HEK293T (cell line): ENCODE measurements around the gene EML6.

ENCODE experiments used
- CTCF ChIA-PET: fragments of 350-600 bp; formaldehyde crosslinking; extraction: SDS; loops from one replicate; lab custom pipeline; 2021; ENCODE audit warnings: antibody characterized with exemption, inconsistent platforms; lab: Yijun Ruan, JAX
- POLR2A ChIA-PET: fragments of 350-600 bp; formaldehyde crosslinking; extraction: SDS; loops from one replicate; lab custom pipeline; 2020; ENCODE audit warnings: antibody characterized with exemption, inconsistent platforms; lab: Yijun Ruan, JAX
- DNase-seq: peaks from one replicate; pipeline ENCODE4 v3.0.0; 2012; ENCODE audit warnings: mixed read lengths; ENCODE audit errors: extremely low spot score
- ARNT ChIP-seq: fragments of 450-650 bp; IDR thresholded peaks from 2 replicates; pipeline ENCODE4 v1.6.1; 2017; ENCODE audit warnings: mild to moderate bottlenecking
- BHLHE40 ChIP-seq: fragments of 450-650 bp; IDR thresholded peaks from 2 replicates; pipeline ENCODE4 v1.6.1; 2016; ENCODE audit warnings: mild to moderate bottlenecking, moderate library complexity, borderline replicate concordance
- CTBP1 ChIP-seq: fragments of 450-650 bp; IDR thresholded peaks from 2 replicates; pipeline ENCODE4 v1.6.1; 2016; ENCODE audit warnings: borderline replicate concordance
- ELF4 ChIP-seq: fragments of 450-650 bp; IDR thresholded peaks from 2 replicates; pipeline ENCODE4 v1.6.1; 2017; ENCODE audit warnings: antibody characterized with exemption
- FOXA1 ChIP-seq: fragments of 450-650 bp; IDR thresholded peaks from 2 replicates; pipeline ENCODE4 v1.6.1; 2016; ENCODE audit warnings: mild to moderate bottlenecking
- FOXK2 ChIP-seq: fragments of 450-650 bp; IDR thresholded peaks from 2 replicates; pipeline ENCODE4 v1.6.1; 2016; ENCODE audit warnings: mild to moderate bottlenecking
- FOXM1 ChIP-seq: fragments of 450-650 bp; IDR thresholded peaks from 2 replicates; pipeline ENCODE4 v1.6.1; 2017; ENCODE audit warnings: mild to moderate bottlenecking, borderline replicate concordance
- HDGF ChIP-seq: fragments of 450-650 bp; IDR thresholded peaks from 2 replicates; pipeline ENCODE4 v1.6.1; 2017; ENCODE audit warnings: antibody characterized with exemption, borderline replicate concordance
- L3MBTL2 ChIP-seq: fragments of 450-650 bp; conservative IDR thresholded peaks from 2 replicates; pipeline ENCODE4 v1.6.1; 2016; ENCODE audit warnings: mild to moderate bottlenecking
- LEF1 ChIP-seq: fragments of 450-650 bp; IDR thresholded peaks from 2 replicates; pipeline ENCODE4 v1.6.1; 2017; ENCODE audit warnings: mild to moderate bottlenecking, borderline replicate concordance
- NFRKB ChIP-seq: fragments of 450-650 bp; IDR thresholded peaks from 2 replicates; pipeline ENCODE4 v1.6.1; 2016; ENCODE audit warnings: mild to moderate bottlenecking, moderate library complexity
- SP1 ChIP-seq: fragments of 450-650 bp; IDR thresholded peaks from 2 replicates; pipeline ENCODE4 v1.6.1; 2017
- SUZ12 ChIP-seq: fragments of 450-650 bp; IDR thresholded peaks from 2 replicates; pipeline ENCODE4 v1.6.1; 2016; ENCODE audit warnings: mild to moderate bottlenecking
- TARDBP ChIP-seq: fragments of 450-650 bp; IDR thresholded peaks from 2 replicates; pipeline ENCODE4 v1.6.1; 2016
- ZNF384 ChIP-seq: fragments of 450-650 bp; IDR thresholded peaks from 2 replicates; pipeline ENCODE4 v1.6.1; 2016
- TF ChIP-seq, protein P1 (sequence below): fragments of 450-650 bp; IDR thresholded peaks from 2 replicates; pipeline ENCODE4 v1.6.1; 2016

Gene EML6

DNA sequence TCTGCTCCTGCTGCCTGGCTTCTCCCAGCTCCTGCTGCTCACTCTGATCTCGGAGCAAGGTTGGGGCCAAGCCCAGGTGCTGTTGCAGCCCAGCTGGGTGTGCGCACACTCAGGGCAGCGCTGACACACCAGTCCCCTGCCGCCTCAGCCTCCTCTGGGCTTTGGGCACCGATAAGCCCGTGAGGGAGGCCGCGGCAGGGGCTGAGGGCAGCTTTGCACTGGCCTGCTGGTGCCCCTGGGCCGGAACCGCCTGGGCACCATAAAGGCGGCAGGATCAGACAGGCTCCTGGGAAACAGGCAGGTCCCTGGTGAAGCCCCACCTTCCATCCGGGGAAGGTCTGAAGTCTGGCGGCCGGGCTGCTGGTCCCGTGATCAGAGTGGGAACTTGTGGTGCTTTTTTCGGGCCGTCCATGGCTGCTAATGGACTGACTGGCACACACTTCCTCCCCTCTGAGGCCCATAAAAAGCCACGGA is 14.1 kb upstream of the EML6 start:
- DNase-seq = no peak
- POLR2A ChIA-PET = no interaction called here
- TF ChIP-seq HDGF (no peak), BHLHE40 (no peak), L3MBTL2 (no peak), SP1 (no peak), TARDBP (no peak), ZNF384 (no peak), CTBP1 (no peak), LEF1 (no peak), FOXM1 (no peak), ELF4 (no peak)
- CTCF ChIA-PET = no interaction called here

DNA sequence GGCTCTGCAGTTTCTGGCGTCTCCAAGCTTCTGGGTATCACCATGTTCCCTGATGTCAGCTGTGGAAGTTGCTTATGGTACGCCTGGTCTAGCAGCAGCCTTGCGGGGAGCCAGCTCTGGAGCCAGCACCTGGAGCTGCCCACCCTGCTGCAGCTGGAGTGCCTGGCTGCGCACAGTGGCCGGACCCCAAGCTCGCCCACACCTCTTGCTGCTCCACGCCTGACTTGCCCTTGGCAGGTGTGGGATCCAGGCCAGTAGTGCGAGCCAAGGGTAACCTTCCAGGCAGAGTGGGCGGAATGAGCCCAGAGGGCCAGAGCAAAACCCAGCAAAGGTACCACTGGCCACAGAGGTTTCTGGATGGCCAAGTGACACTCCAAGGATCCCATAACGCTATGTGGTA is 13.2 kb upstream of the EML6 start:
- no peak for DNase-seq
- POLR2A ChIA-PET = no interaction called here
- CTCF ChIA-PET = no interaction called here
- TF ChIP-seq ZNF384 = no peak
- TF ChIP-seq TARDBP = no peak
- TF ChIP-seq LEF1 = no peak
- TF ChIP-seq SUZ12 = no peak
- no peak for TF ChIP-seq FOXA1
- no peak for TF ChIP-seq FOXK2
- no peak for TF ChIP-seq CTBP1
- no peak for TF ChIP-seq ELF4
- TF ChIP-seq FOXM1 = no peak
- no peak for TF ChIP-seq ARNT
- no peak for TF ChIP-seq HDGF
- TF ChIP-seq L3MBTL2 = no peak
- no peak for TF ChIP-seq BHLHE40
- no peak for TF ChIP-seq SP1
- TF ChIP-seq, protein P1, sequence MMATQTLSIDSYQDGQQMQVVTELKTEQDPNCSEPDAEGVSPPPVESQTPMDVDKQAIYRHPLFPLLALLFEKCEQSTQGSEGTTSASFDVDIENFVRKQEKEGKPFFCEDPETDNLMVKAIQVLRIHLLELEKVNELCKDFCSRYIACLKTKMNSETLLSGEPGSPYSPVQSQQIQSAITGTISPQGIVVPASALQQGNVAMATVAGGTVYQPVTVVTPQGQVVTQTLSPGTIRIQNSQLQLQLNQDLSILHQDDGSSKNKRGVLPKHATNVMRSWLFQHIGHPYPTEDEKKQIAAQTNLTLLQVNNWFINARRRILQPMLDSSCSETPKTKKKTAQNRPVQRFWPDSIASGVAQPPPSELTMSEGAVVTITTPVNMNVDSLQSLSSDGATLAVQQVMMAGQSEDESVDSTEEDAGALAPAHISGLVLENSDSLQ = no peak

- ChIA-PET CTCF (no interaction called here), POLR2A (no interaction called here)
Measured at GRCh38 chr2:54712516-54712915, 10.9 kb upstream of the EML6 start.

DNA sequence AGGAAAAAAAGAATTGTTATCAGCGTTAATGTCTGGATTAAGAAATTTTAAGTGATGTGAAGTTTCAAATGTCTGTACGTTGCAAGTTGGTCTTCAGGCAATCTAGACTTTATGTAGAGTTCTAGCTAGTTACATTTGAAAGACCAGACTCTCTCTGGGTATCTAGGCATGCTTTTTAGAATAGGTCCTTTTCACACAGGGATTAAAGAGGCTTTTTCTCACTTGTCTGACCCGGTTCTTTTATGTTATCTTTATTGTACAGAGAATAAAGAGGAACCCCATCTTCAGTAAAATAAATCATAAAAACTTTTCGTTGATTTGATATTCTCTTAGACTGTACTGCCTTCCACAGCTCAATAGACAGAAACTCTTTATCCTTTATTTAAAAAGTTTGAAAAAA is 8.5 kb upstream of the EML6 start:
- TF ChIP-seq FOXK2 = no peak
- TF ChIP-seq ZNF384 = no peak
- TF ChIP-seq, protein P1 = no peak
- TF ChIP-seq NFRKB = no peak
- TF ChIP-seq HDGF = no peak
- CTCF ChIA-PET = interaction anchor here (1.1 kb wide), 1 partner anchor 8 kb away, joined by 3 read pairs; the partner anchor contains the start of gene EML6
- DNase-seq = no peak
- POLR2A ChIA-PET = no interaction called here

More at GRCh38 chr2:54712516-54712915, 10.9 kb upstream of the EML6 start:
- no peak for DNase-seq
- TF ChIP-seq FOXA1 (no peak), FOXM1 (no peak), LEF1 (no peak), ARNT (no peak), BHLHE40 (no peak), CTBP1 (no peak), L3MBTL2 (no peak), ELF4 (no peak), NFRKB (no peak), HDGF (no peak), ZNF384 (no peak)

DNA sequence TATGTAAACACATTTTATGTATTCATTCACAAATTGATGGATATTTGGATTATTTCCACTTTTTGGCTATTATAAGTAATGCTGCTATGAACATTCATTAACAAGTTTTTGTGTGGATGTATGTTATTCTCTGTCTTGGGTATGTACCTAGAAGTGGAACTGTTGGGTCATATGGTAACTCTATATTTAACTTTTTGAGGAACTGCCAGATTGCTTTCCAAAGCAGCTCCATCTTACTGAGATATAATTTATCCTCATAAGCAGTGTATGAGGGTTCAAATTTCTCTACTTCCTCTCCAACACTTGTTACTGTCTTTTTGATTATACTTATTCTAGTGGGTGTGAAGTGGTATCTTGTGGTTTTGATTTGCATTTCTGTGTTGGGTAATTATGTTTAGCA is 7.1 kb upstream of the EML6 start:
- TF ChIP-seq ELF4 (no peak), NFRKB (no peak), BHLHE40 (no peak), FOXA1 (no peak), CTBP1 (no peak), SUZ12 (no peak), LEF1 (no peak), HDGF (no peak), ARNT (no peak), FOXM1 (no peak), ZNF384 (no peak)
- TF ChIP-seq, protein P1 = no peak
- CTCF ChIA-PET = no interaction called here
- DNase-seq = no peak
- POLR2A ChIA-PET = no interaction called here

GRCh38 chr2:54720563-54720962 is 2.9 kb upstream of the EML6 start:
- TF ChIP-seq L3MBTL2 (no peak), ARNT (no peak), HDGF (no peak), TARDBP (no peak), ZNF384 (no peak), BHLHE40 (no peak), FOXK2 (no peak)

More at GRCh38 chr2:54720563-54720962, 2.9 kb upstream of the EML6 start:
- POLR2A ChIA-PET = no interaction called here
- CTCF ChIA-PET = interaction anchor here (0.9 kb wide), 1 partner anchor 16 kb away, joined by 3 read pairs; no protein-coding TSS in a partner anchor
- no peak for DNase-seq
